Inflammatory macrophage treated with lipopolysaccharide for 4 hours (primary cell): ENCODE measurements around the gene LRPAP1.
"Not testable (repeated sequence)": the region's sequence is repeated elsewhere in the genome, so short reads cannot be mapped to it uniquely, and the experiment has no call there.

Experiments used
- DNase-seq: peaks from one replicate; pipeline ENCODE4 v3.0.0-alpha.2; 2020

The LRPAP1 gene

DNA sequence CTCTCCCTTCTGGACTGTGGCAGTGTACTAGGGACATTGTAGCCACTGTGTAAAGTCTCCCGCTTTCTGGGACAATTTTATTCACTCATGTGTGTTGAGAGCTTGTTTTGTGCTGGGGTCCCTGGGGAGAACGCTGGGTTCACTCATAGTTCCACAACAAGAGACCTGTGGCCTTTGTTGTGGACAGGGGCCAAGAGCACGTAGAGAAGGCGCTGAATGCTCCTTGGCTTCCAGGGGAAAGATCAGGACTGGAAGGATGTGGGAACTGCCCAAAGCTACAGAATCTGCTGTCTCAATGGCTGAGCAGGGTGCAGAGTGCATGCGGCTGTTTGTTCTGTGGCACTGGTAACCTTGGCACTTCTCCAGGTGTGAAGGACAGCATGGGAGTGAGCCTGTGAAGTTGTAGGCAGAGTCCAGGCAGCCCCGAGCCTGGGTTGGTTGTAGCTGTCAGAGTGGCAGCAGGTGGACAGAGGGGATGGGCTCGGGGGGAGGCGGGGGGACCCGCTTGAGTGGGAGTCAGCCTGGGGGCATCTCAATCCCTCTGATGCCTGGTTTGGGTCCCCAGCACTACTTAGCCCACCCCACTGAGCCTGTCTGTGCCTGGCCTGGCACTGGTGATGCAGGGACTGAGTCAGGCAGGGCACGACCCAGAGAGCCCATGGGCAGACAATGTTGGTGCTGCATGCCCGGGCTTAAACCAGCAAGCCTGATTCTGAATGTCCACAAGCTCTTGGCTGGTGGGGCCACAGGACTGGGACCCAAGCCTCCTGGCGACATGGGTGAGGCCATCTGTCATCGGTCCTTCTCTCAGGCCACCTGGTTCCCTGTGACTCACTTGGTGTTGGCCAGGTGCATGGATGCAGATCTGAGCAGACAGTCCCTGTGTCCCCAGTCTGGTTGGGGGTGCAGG is 27.4 kb upstream of the LRPAP1 start:
- DNase-seq = not testable (repeated sequence)

DNA sequence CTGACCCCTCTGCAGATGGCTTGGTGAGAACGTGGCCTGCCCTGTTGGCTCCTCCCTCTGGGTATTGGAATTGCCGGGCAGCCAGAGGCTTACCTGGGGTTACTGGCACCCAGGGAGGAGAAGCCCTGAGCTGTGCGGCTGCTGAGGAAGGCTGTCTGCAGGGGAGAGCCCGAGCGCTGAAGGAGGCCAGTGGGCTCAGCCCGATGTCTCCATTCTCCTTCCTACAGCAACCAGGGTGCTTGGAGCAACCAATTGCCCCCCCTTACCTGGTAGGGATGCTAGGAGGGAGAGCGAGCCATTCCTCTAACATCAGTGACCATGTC is 26.3 kb upstream of the LRPAP1 start:
- not testable (repeated sequence) for DNase-seq

DNA sequence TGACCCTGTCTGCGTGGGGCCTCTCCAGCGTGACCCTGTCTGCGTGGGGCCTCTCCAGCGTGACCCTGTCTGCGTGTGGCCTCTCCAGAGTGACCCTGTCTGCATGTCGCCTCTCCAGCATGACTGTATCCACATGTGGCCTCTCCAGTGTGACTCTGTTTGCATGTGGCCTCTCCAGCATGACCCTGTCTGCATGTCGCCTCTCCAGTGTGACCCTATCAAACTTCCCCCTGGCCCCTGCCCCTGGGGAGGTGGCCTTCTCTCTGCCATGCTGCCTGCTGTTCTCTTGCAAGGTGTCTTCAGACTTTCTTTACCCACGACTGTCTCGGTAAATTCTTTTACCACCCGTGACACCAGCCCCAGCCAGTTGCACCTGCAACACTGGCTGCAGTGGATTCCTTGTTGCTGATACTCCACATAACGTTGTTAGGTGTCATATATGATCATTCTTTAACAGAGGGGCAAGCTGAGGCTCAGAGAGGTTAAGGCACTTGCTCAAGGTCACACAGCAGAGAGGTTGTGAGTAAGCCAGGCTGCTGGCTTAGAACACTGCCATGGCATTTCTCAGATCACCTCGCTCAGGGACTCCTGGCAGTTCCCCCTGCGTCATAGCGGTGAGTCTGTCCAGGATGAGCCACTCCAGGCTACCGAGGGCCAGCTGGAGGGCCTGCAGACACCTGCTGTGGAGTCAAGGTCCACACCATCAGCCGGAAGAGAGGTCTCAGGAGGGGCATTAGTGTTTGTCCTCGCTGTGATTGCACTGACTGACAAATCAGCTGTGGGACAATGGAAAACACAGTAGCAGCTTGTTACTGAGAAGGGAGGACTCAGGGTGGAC is 25.7 kb upstream of the LRPAP1 start:
- DNase-seq = peak; percentile 5

DNA sequence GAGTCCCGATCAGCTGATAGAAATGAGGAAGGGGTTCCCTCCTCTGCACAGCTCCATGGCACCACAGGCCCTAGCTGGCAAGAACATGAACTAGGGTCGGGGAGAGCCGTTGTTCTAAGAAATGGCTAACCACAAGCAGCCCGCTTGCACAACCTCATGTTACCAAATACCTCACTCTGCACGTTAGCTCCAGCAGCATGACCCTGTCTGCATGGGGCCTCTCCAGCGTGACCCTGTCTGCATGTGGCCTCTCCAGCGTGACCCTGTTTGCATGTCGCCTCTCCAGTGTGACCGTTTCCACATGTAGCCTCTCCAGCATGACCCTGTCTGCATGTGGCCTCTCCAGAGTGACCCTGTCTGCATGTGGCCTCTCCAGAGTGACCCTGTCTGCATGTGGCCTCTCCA is 24.9 kb upstream of the LRPAP1 start:
- peak; percentile 91 for DNase-seq

DNA sequence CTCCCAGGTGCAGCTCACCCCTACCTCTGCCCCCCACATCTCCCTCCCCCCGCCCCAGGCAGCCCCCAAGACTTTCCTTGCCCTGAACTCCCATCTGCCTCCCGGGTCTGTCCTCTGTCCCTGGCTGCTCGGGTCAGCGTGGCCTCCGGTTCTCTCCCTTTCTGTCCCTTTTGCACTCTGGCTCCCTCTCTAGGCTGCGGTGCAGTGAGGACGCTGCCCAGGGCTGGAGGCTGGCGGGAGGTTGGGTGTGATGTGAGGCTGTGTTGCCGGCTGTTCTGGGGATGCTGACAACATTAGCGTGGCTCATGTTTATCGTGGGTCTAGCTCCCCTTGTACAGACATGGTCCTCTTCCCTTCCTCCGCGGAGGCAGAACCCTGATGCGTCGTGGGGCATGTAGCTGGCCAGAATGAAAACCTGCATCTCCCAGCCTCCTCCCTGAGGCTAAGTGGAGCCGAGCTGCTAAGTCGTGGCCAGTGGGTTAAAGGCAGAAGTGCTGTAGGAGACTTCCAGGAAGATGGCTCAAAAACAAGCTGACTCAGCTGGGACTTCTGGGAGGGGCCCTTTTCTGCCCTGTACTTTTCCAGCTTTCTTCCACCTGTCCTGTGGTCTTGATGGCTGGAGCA is 24.1 kb upstream of the LRPAP1 start:
- DNase-seq = peak; percentile 10

DNA sequence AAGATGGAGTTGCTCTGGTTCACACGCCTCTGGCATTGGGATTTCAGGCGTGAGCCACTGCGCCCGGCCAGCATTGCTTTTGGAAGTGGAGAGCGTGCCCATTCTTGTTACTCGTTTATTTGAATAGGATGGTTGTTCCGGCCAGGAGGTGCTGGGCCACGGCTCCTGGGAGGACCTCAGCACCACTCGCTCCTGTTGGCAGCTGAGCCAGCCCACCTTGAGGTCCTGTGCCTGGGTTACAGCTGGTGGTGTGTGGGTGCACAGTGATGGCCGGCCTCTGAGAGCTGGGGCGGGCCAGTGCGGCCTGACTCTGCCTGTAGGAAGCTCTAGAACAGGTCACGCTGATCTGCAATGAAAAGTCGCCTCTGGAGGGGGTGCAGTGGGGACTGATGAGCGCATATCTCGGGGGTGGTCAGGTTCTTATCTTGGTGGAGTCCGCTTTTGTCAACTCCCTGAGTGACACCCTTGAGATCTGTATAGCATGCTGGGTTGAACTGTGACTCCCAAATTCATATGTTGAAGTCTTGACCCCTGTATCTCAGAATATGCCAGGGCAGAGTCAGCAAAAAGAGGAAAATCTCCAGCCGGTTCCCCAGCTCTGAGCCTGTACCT is 23.3 kb upstream of the LRPAP1 start:
- not testable (repeated sequence) for DNase-seq

DNA sequence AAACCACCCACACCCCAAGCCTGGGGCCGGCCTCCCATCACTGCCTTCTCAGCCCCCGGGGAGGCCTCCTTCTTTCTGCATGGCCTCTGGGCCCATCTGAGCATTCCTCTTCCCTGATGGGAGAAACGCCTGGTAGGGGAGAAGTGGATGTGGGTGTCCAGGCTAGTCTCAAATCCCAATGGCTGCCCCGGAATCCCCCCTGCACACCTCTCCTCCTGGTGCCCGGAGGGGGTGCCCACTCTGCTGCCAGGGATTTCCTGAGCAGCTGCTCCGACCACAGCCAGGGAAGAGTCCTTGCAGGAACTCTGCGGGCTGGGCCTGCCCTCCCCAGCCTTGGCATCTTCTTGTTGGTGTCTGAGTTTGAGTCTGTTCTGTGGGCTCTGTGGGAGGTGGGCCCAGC is 19.1 kb upstream of the LRPAP1 start:
- not testable (repeated sequence) for DNase-seq

DNA sequence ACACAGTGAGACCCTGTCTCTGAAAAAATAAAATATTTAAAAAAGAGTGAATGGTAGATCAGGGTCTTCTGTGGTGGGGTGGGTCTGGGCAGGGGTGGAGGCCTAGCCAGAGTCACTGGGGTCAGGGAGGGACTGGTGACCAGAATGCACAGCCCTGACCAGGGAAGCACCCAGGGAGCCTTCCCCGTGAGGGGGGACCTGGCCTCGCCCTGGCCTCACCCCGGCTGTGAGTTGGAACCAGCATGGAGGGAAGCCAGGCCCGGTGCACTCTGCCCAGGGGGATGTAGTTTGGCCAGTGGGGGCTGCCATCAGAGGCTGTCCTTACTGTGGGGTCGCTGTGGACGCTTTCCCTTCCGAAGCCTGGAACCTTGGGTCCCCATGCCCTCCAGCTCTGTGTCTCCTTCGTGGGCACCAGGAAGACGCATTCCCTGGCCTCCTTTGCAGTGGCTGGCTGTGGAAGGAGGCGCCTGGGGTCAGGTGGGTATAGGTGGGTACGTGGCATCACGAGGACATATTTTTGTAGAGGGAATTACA is 18.6 kb upstream of the LRPAP1 start:
- not testable (repeated sequence) for DNase-seq

DNA sequence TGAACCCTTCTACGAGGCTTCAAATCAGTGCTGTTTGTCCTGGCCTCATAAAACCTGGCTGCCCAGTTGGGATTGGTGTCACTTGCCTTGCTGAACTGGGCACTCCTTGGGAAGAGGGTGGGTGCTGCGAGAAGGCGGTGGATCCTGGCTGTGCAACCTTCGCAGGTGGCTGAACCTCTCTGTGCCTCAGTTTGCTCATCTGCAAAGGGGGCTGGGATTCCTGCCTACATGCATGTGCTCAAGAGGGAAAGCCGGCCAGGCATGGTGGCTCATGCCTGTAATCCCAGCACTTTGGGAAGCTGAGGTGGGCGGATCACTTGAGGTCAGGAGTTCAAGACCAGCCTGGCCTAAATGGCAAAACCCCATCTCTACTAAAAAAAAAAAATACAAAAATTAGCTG is 17.8 kb upstream of the LRPAP1 start:
- DNase-seq = not testable (repeated sequence)

DNA sequence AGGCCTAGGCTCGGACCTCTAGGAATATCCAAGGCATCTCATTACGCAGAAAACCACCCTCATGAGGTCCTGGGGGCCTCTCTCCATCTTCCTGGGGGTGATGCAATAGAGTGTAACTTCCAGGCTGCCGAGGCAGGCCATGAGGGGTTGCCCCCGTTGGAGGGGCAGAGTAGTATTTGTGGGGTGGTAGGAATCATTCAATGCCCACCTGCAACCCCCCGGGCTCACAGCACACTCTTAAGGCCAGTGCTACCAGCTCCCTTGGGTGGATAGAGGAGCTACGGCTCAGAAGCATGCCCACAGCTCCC is 17.4 kb upstream of the LRPAP1 start:
- DNase-seq = not testable (repeated sequence)

DNA sequence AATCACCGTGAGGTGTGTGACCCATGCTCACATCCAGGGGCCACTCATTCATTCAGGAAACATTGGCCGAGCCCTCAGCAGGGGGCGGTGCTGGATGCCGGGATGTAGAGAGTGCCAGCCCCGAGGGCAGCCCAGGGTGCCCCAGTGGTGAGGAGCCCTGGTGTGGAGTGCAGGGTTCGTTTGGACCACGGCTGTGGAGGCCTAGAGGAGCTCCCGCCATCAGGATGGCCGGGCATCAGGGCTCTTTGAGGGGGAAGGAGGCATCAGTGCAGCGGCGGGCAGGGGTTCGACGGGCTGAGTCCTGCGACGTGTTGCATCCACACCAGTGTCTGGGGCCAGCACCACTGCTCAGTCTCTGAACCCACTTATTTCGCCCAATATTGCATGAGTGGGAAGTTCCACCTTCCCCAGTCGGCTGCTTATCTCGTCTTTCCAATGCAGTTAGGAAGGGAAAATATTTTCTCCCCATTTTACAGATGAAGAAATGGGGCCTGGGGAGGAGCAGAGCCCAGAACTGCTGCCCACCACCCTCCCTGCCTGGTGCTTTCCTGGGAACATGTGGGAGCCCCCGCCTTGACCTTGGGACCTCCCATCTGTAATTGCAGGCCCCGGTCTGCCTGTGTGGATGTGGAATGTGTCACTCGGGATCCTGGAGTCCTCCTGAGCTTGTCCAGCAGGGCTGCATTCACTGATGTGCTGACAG is 16.9 kb upstream of the LRPAP1 start:
- DNase-seq = not testable (repeated sequence)

DNA sequence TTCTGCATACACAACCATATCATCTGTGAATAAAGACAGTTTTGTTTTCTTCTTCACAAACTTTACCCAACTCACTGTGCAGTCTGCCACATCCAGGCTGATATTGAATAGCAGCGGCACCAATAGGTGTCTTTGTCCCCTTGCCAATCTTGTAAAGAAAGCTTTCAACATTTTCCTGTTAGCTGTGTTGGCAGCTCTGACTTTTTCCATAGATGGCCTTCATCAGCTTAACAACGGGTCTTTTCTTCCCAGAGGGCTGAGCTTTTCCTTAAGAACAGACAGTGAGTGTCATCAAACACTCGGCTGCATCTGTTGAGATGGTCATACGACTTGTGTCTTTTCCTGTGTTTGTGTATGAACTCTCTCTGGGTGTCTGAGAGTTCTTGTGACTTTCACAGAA is 14.5 kb upstream of the LRPAP1 start:
- DNase-seq = not testable (repeated sequence)

DNA sequence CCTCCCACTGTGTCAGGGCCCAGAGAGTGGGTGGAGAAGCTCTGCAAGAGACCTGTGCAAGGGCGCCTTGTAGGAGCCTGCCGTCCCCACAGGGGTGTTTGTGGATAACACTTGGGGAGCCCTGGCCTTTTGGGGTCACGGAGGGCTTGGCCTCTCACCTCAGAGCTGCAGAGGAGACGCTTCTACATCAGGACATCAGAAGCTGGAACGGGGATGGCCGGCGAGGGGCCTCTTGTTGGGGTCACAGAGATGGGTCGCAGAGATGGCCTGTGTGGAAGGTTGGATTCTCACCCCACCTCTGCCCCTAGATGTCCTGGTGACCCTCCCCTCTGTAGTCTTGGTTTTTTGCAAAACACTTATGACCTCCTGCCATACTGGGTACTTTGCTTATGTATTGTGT is 13.1 kb upstream of the LRPAP1 start:
- DNase-seq = not testable (repeated sequence)

DNA sequence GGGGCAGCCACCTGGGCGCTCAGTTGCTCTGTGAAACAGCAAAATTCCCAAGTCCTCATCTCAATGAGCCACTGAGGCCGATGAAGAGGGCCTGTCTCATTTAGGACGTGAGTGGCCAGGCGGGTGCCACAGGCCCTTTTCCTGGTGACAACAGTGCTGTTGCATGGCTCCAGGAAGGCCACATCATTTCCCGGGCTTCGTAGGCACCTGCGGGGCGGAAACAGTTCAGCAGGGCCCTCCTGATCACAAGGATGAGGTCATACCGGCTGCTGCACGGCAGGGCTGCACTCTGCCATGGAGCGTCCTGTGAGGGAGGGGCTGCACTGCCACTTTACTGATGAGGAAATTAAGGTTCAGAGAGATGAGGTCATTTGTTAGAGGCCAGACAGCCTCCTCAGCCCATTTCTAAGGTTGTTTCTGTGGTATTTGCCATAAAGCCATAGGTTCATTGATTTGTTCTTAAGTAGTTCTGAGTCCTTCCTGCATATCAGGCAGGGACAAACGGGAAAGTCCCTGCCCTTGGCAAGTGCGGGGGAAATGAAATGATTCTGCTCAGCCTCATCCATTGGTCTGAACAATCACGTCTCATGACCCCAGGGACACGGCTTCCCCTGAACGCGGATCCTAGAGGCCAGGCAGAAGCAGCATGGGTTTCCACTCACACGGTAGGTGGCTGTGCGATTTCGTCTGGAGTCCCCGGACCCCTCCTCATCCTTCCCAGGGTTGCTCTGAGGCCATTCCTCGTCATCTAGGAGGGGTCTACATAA is 12.2 kb upstream of the LRPAP1 start:
- not testable (repeated sequence) for DNase-seq

DNA sequence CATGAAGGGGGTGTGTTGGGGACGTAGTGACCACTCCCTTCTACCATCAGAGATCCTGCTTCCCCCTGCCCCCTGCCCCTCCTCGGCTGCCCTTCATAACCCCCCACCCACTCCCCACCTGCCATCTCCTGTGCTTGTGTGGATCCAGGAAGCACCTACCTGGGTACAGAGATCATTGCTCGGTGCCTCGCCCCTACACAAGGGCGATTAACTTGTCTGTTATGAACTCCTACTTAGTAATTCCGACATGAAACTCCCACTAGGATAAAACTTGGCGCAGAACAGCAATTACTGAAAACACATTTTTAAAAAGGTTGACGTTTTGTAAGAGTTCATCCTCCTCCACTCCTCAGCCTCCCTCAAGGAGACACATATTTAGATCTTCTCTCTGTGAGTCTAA is 11.2 kb upstream of the LRPAP1 start:
- not testable (repeated sequence) for DNase-seq

DNA sequence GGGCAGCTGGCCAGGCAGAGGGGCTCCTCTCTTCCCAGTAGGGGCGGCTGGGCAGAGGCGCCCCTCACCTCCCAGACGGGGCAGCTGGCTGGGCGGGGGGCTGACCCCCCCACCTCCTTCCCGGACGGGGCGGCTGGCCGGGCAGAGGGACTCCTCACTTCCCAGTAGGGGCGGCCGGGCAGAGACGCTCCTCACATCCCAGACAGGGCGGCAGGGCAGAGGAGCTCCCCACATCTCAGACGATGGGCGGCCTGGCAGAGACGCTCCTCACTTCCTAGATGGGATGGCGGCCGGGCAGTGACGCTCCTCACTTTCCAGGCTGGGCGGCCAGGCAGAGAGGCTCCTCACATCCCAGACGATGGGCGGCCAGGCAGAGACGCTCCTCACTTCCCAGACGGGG is 6.7 kb upstream of the LRPAP1 start:
- not testable (repeated sequence) for DNase-seq

DNA sequence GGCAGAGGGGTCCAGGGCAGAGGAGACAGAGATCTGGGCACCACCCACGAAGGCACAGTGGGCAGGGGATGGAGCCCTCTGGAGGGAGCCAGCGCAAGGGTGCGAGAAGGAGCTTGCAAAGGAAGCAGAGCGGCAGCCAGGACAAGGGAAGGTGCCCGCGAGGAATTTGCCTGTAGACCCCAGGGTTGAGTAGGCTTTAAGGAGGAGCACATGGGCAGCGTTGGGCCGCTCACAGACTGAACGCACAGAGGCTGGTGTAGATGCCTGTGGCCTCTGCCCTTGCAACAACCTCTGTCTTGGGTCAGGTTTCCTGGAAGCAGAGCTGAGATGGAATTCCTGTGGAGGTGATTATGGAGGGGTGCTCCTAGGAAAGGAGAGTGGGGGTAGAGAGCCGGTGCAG is 3.6 kb upstream of the LRPAP1 start:
- DNase-seq = not testable (repeated sequence)

DNA sequence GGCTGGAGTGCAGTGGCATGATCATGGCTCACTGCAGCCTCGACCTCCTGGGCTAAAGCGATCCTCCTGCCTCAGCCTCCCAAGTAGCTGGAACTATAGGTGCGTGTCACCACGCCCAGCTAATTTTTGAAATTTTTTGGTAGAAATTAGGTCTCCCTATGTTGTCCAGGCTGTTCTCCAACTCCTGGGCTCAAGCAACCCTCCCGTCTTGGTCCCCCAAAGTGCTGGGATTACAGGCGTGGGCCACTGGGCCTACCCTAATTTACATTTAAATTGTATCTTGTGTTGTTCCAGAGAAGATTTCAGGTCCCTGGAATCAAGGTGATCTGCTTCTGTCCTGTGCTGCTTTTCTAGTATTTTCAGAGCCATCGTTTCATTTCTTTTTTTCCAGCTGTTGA is 1.2 kb upstream of the LRPAP1 start:
- DNase-seq = no peak

DNA sequence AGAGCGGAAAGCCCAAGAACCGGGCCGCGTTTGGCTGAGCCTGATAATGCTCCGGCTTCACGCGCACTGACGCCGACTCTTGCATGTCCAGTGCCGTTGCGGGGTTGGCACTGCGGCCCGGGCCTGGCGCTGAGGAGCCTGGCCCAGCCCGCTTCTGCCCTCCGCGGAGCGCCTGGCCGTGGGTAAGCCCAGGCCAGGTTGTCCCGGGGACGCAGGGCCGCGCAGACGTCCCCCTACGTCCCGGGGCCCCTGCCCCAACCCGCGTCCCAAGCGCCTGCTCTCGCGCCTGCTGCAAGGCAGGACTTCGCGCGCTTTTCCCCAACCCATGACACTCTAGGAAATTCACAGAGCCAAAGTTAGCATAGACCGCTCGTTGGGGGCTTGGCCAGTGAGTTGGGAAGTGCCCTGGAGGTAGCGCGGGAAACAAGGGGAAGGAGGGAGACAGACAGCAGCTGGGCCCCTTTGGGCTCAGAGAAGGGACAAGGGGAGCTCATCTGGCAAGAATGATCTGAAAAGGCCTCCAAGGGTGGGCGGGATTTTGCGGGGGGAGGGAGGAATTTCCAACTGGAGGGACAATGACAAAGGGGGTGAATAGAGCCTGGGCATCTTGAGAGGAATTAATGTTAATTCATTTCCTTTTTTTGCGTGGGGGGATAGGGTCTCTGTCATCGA is 665 bp upstream of the LRPAP1 start:
- no peak for DNase-seq

DNA sequence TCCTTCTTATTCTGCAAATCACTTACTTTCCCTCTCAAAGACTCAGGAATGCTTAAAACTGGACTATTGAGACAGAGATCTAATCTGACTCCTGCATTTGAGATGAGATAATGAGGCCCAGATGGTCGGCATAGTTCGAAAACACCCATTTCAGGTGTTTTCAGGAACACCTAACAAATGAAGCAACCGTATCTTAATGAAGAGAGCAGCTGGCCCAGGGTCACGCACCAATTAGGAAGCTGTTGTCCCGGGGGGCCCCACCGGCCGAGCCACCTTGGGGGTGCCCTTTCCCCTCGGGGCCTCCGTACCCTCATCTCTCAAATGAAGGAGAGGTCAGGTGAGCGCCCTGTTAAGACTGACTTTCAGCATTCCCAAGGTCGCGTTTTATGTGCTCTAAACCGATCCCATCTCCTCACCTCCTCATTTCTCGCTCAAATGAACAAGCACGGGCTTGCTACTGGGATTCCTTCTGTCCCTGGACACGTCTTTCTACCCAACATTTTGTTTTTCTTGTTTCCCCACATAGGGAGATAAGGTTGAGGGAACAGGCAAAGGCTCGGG is 824 bp downstream of the LRPAP1 start:
- DNase-seq = peak; percentile 6
